ENCODE results near the gene TIMM9.

Gene TIMM9

DNA sequence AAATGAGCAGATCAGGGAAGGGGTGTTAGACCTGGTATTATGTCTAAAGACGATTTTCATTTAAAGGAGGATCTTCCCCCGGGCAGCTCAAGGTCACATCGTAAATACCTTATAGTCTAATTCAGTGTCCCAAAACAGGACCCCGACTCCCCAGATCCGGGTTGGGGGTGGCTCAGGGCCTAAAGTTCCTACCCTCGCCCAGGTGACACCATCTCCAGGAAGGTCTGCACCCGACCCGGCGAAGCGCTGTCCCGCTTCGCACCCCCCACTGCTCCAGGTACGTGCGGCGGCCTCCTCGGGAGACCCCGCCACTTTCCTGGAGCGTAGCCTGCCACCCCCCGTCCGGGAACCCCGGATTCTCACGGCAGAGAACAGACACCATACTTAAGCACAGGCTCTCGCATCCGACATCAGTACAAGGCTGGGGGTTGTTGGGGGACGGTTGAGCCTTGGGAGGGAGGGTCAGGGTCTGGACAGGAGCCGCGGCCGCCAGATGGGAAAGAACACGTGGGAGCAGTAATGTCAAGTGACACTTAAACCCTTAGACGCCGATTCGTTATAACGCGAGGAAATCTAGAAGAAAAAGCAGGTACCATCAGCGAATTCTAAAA is 556 bp downstream of the TIMM9 start:
- TF ChIP-seq GATA2 (IDR thresholded peaks at IDR 0.05; ENCODE audit: low read depth, low read length) (no peak), GATA3 (IDR thresholded peaks at IDR 0.05; ENCODE audit: low read depth, low read length) (no peak)

DNA sequence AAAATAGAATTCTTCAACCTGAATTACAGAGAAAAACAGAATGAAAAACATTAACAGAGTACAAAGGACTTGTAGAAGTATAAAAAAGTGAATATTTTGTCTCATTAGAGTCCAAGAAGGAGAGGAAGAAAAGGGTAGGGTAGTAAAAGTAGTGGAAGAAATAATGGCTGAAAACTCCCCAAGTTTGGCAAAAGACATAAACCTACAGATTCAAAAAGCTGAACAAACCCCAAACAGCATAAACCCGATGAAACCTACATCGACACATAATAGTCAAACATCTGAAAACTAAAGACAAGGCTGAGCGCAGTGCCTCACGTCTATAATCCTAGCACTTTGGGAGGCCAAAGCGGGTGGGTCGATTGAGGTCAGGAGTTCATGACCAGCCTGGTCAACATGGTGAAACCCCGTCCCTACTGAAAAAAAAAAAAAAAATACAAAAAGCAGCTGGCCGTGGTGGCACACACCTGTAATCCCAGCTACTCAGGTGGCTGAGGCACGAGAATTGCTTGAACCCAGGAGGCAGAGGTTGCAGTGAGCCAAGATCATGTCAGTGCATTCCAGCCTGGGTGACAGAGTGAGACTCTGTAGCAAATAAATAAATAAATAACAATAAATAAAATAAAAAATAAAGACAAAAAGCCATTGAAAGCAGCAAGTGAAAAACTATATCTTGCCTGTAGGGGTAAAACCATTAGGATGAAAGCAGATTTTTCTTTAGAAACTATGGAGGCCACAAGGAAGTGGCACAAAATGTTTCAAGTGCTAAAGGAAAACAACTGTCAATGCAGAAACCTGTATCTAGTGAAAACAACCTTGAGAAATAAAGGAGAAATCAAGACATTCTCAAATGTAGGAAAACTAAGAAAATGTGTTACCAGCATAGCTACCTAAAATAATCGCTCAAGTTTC is 11.4 kb downstream of the TIMM9 start:
- TF ChIP-seq GATA3 (IDR thresholded peaks at IDR 0.05; ENCODE audit: low read depth, low read length) (no peak), GATA2 (IDR thresholded peaks at IDR 0.05; ENCODE audit: low read depth, low read length) (no peak)

DNA sequence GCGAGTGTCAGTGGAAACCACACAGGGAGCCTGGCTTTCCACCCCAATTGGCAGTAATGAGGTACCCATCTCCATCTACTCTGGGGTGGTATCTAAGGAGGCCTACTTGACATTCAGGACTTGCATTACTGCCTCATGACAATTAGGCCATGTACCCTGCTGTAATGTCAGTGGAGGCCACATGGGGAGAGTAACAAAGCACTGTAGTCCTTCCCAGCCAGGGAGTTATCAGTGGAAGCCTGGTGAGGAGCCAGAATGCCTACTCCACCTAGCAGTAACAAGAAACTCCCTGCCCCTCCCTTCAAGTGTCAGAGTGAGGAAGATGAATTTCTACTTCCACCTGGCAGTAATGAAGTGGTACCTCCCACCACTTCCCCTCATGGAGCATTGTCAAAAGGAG is 12.5 kb downstream of the TIMM9 start:
- TF ChIP-seq GATA3 (IDR thresholded peaks at IDR 0.05; ENCODE audit: low read depth, low read length) = no peak
- no peak for TF ChIP-seq GATA2 (IDR thresholded peaks at IDR 0.05; ENCODE audit: low read depth, low read length)

DNA sequence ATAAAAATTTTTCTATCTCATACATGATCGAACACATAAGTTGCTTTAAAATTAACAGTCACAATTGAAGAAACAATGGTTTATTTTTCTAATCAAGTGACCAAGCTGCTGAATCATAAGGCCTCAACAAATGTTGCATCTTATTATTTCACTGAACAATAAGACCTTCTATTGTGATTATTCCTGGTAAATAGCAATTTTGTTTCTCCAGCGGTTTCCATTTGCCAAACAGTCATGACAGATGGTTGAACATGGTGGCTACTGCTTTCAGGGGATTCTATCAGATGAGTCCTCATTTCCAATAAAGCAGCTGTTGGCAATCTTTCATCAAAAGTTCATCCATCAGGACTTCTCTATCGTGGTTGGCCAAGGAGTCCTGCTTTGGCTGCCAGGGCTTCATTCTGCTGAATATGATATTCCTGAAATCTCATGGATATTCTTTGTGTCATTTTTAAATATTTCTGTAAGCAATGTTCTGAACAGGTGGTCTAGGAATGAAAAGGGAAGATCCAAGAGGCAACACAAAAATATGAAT is 18.6 kb downstream of the TIMM9 start:
- TF ChIP-seq GATA3 (IDR thresholded peaks at IDR 0.05; ENCODE audit: low read depth, low read length) = no peak
- no peak for TF ChIP-seq GATA2 (IDR thresholded peaks at IDR 0.05; ENCODE audit: low read depth, low read length)

DNA sequence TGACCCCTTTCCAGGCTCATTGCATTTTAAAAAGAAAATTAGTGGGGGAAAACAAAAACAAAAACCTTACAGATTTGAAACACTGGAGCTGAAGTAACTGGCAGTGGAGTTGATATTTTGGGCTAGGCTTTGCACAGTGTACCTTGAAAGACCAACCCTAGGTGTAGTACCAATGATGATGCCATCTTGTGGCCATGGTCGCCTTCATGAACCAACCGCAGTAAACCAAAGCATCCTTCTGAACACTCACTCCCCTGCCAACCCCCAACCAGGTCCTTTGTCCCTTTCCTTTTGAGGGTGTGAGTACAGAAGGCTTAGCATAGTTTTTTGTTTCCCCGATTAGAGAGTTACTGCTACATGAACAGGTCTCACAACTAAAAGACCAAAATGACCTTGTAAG is 25.7 kb downstream of the TIMM9 start:
- TF ChIP-seq GATA2 (IDR thresholded peaks at IDR 0.05; ENCODE audit: low read depth, low read length) = no peak
- TF ChIP-seq GATA3 (IDR thresholded peaks at IDR 0.05; ENCODE audit: low read depth, low read length) = no peak

DNA sequence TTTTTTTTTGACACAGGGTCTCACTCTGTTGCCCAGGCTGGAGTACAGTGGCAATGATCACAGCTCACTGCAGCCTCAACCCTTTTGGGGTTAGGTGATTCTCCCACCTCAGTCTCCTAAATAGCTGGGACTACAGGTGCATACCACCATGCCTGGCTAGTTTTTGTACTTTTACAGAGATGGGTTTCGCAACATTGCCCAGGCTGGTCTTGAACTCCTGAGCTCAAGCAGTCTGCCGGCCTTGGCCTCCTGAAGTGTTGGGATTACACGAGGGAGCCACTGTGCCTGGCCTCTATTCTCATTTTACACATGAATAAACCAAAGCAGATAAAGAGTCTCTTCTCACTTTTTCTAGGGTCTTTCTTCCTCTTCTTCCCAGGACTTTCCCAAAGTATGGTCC is 28.4 kb downstream of the TIMM9 start:
- TF ChIP-seq GATA3 (IDR thresholded peaks at IDR 0.05; ENCODE audit: low read depth, low read length) = no peak
- no peak for TF ChIP-seq GATA2 (IDR thresholded peaks at IDR 0.05; ENCODE audit: low read depth, low read length)

DNA sequence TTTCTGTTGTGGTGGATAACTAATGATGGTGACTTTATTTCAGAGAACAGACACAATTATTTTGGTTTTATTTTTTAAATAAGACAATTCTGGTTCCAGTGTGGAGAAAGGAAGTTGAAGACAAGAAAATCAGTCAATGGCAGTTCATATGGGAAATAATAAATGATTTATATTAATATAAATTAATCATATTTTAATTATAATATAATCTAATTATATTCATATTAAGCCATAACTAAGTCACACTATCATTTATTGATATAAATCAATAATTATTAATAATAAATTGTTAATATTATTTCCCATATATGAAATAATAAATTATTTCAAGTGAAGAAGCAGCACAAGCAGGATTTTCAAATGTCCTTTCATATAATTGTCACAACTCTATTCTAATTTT is 28.8 kb downstream of the TIMM9 start:
- TF ChIP-seq GATA2 (IDR thresholded peaks at IDR 0.05; ENCODE audit: low read depth, low read length) = no peak
- TF ChIP-seq GATA3 (IDR thresholded peaks at IDR 0.05; ENCODE audit: low read depth, low read length) = no peak

DNA sequence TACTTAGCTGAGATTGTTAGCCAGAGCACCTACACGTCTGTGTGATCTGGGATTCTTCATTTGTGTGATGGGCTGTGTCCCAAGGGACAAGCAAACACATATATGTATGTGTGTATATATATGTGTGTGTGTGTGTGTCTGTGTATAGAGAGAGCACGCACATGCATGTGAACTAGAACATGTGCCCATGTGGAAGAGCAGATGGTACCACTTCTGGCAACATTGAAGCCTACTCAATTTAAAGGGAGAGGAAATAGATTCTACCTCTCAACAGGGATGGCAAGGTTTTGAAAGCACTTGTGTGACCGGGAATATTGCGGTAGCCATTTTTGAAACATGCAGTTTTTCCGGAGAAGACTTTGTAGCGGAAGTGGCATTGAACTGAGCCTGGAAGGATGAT is 30.2 kb downstream of the TIMM9 start:
- TF ChIP-seq GATA3 (IDR thresholded peaks at IDR 0.05; ENCODE audit: low read depth, low read length) (no peak), GATA2 (IDR thresholded peaks at IDR 0.05; ENCODE audit: low read depth, low read length) (no peak)

DNA sequence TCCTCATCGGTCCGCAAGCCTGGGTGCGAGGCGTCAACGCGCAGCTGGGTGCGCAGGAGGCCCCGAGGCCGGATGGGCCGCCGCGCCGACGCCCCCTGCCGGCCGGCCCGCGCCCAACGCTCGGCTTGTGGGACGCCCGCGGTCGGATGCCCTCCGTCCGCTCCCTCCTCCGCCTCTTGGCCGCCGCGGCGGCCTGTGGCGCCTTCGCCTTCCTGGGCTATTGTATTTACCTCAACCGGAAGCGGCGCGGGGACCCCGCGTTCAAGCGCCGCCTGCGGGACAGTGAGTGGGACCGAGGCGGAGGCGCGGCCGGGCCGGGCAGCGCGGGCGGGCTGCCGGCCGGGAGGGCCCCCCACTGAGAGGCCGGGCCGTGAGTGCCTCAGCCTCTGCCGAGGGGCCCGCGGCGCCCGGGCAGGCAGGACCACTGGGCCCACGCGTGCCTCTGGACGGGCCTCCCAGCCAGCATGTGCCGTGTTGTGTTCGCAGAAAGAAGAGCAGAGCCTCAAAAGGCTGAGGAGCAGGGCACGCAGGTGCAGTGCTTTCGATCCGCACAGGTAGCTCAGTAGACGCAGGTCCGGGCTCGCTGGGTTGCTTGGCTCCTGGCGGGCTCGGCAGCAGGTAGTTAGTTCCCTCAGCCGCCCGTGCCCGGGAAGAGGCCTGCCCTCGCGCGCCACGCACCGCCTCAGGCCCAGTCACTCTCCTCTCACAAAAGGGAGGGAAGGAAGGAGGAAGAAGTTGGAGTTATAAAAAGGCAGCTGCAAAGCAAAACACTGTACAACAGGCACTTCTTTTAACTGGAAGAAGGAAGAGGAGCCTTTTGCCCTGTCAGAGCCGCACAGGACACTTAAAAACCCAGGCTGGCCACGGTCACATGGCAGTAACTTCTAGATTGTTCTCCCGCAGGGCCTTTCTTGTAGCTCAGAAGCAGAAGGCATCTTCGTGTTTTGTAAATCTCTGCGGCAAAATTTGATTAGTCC is 31.2 kb downstream of the TIMM9 start, which contains the start of gene TOMM20L:
Gene TOMM20L (plus strand): TSS at position 119 of the 977 bp plus-strand sequence. CDS start 28 bp downstream, at position 147.
- TF ChIP-seq GATA3 (IDR thresholded peaks at IDR 0.05; ENCODE audit: low read depth, low read length) = no peak
- no peak for TF ChIP-seq GATA2 (IDR thresholded peaks at IDR 0.05; ENCODE audit: low read depth, low read length)

DNA sequence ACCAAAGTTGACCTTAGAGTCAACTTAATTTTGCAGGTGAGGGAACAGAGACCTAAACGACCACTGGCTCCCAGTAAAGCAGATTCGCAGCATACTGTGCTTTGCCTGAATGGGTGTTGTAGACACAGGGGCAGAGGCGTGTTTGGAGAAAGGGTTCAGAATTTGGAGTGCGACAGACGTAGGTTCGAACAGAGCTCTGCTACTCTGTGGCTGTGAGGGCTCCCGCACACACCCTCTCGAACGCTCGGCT is 31.8 kb downstream of the TIMM9 start:
- no peak for TF ChIP-seq GATA2 (IDR thresholded peaks at IDR 0.05; ENCODE audit: low read depth, low read length)
- no peak for TF ChIP-seq GATA3 (IDR thresholded peaks at IDR 0.05; ENCODE audit: low read depth, low read length)

DNA sequence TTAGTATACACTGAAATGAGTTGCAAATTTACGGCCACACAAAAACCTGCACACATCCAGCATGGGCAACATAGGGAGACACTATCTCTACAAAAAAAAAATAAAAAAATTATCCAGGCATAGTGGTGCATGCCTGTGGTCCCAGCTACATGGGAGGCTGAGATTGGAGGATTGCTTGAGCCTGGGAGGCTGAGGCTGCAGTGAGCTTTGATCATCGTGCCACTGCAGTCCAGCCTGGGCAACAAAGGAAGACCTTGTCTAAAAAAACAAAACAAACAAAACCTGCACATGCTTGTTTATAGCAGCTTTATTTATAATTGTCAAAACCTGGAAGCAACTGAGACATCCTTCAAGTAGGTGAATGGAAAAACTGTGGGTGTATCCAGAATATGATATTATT is 36.5 kb downstream of the TIMM9 start:
- no peak for TF ChIP-seq GATA2 (IDR thresholded peaks at IDR 0.05; ENCODE audit: low read depth, low read length)
- TF ChIP-seq GATA3 (IDR thresholded peaks at IDR 0.05; ENCODE audit: low read depth, low read length) = no peak

DNA sequence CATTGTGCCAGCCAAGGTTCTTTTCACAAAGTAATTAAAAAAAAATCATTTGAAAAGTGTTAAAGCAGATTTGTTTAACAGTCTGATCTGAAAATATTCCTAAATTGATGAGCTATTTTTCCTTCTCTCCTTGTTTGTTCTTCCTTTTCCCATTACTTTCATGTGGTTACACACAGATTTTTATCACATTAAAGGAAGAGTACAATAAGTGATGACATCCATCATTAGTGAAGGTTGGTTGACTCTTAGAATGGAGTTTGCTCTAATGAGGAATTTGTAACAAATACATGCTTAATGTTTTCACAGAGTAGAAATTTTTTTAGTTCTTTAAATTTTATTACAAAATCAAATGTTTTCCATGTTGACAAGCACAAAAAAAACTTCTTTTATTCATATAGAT is 50.5 kb downstream of the TIMM9 start:
- no peak for TF ChIP-seq GATA3 (IDR thresholded peaks at IDR 0.05; ENCODE audit: low read depth, low read length)
- TF ChIP-seq GATA2 (IDR thresholded peaks at IDR 0.05; ENCODE audit: low read depth, low read length) = no peak

DNA sequence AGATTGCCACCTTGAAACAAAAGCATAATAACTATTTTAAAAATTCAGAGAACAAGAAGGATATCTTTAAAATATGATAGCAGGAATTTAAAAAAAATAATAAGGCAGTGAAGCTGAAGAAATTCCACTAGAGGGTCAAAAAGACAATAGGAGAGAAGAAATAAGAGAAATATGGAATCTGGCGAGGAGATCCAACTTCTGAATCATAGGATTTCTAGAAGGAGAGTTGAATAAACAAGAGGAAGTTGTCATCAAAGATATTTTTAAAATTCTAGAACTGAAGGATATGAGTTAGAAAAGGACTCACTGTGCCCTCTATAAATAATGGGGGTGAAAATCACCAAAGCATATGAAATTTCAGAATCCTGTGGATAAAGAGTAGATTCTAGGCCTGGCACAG is 58.4 kb downstream of the TIMM9 start:
- no peak for TF ChIP-seq GATA3 (IDR thresholded peaks at IDR 0.05; ENCODE audit: low read depth, low read length)
- no peak for TF ChIP-seq GATA2 (IDR thresholded peaks at IDR 0.05; ENCODE audit: low read depth, low read length)

DNA sequence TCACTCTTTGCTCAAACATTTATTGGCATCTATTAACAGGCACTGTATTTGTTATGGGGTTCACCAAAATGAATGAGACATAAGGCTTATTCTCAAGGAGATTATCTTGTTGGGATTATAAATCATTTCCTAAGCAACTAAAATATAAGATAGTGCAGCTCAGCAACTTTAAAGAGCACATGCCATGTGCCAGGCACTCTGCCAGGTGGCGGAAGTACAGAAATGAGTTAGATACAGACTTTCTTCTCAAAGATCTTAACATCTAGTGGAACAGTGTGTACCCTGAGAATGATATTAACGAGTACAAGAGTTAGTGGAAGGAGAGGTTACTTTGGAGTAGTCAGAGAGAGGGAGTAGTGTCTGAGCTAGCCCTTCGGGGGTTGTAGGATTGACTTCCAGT is 60.0 kb downstream of the TIMM9 start:
- TF ChIP-seq GATA2 (IDR thresholded peaks at IDR 0.05; ENCODE audit: low read depth, low read length) (no peak), GATA3 (IDR thresholded peaks at IDR 0.05; ENCODE audit: low read depth, low read length) (no peak)
